ENCODE measurements around the gene THTPA. TPM values are rescaled to one million over a fixed set of nuclear protein-coding genes. Genes with fewer than 3 reads are reported as not detected.

THTPA gene
- total and polyA plus RNA-seq, 2 donors (not counting 1 experiment from before 2014, with no cell fraction given) = 17.0 to 21.4 TPM

GRCh38 chr14:23602181-23603095 lies 46.4 kb downstream of the THTPA start:
- Mint-ChIP-seq H3K9me3 (ENCODE audit: insufficient read depth) (no peaks in the 10 kb centered on the region), H3K4me1 (no peaks in the 10 kb centered on the region), H3K27me3 (peaks cover 10% of the 10 kb centered on the region), H3K27ac (no peak overlapping the region), H3K4me3 (no peak overlapping the region)
- ATAC-seq (ENCODE audit: low read depth) = no peak
- Histone ChIP-seq H3K4me2 (replicated peaks; ENCODE audit: low read depth, low read length, poor library complexity, severe bottlenecking) (no peak overlapping the region), H3K4me3 (ENCODE audit: control extremely low read depth in 1 of 5, extremely low read depth in 1 of 5, insufficient read depth in 1 of 5, low read depth in 2 of 5, low read length in 4 of 5) (no peak overlapping the region), H2AFZ (ENCODE audit: insufficient read depth, low read depth, low read length, poor library complexity, severe bottlenecking) (no peak overlapping the region), H4K20me1 (ENCODE audit: control insufficient read depth, insufficient read depth, low read length, poor library complexity, severe bottlenecking) (no peaks in the 10 kb centered on the region), H3K9me3 (ENCODE audit: control extremely low read depth in 1 of 3, control insufficient read depth in 2 of 3, insufficient read depth in 1 of 3, low read length in 2 of 3) (peaks cover 0 to 8% (median 1%) of the 10 kb centered on the region in 3 donors), H3K9ac (ENCODE audit: low read length) (no peak overlapping the region), H3K36me3 (replicated peaks in 1 of 2; ENCODE audit: control extremely low read depth in 1 of 2, control insufficient read depth in 1 of 2, extremely low read depth in 1 of 2, insufficient read depth in 2 of 2, low read length in 1 of 2) (no peaks in the 10 kb centered on the region), H3K27me3 (replicated peaks in 1 of 4; ENCODE audit: control extremely low read depth in 1 of 4, control insufficient read depth in 3 of 4, insufficient read depth in 4 of 4, low read length in 3 of 4) (peaks cover 0 to 5% (median 0%) of the 10 kb centered on the region in 4 experiments), H3K27ac (ENCODE audit: low read length in 2 of 2) (no peak overlapping the region), H3K4me1 (ENCODE audit: control insufficient read depth in 2 of 2, insufficient read depth in 2 of 2, low read length in 2 of 2) (no peaks in the 10 kb centered on the region), H3K79me2 (ENCODE audit: control insufficient read depth, insufficient read depth, low read length) (no peaks in the 10 kb centered on the region)
- intact Hi-C loops (cut with micrococcal nuclease) = no loop called here
- ChIA-PET CTCF (interaction anchor here (1.0 to 1.1 kb wide), 2 partner anchors 14 to 30 kb away, joined by 3 to 4 read pairs; no protein-coding TSS in a partner anchor), POLR2A (no interaction called here)
- no peak for DNase-seq
- 91% methylated on average over 8 of the region's 12 CpGs for WGBS (ENCODE audit: insufficient coverage)
- no peak for TF ChIP-seq EZH2 (IDR thresholded peaks at IDR 0.05; ENCODE audit: borderline replicate concordance, insufficient read depth, low read depth, low read length, poor library complexity, severe bottlenecking)
- TF ChIP-seq CTCF (IDR thresholded peaks at IDR 0.05) = no peak

- ATAC-seq (ENCODE audit: low read depth) (no peak), DNase-seq (no peak)
- intact Hi-C loops (cut with micrococcal nuclease) = no loop called here
- no peak overlapping the region for H2AFZ ChIP-seq (ENCODE audit: insufficient read depth, low read depth, low read length, poor library complexity, severe bottlenecking)
- H3K36me3 ChIP-seq (replicated peaks in 1 of 2; ENCODE audit: control extremely low read depth in 1 of 2, control insufficient read depth in 1 of 2, extremely low read depth in 1 of 2, insufficient read depth in 2 of 2, low read length in 1 of 2) = no peaks in the 10 kb centered on the region
- peaks cover 0 to 5% (median 0%) of the 10 kb centered on the region in 4 experiments for H3K27me3 ChIP-seq (replicated peaks in 1 of 4; ENCODE audit: control extremely low read depth in 1 of 4, control insufficient read depth in 3 of 4, insufficient read depth in 4 of 4, low read length in 3 of 4)
- no peak overlapping the region for H3K9ac ChIP-seq (ENCODE audit: low read length)
- H3K79me2 ChIP-seq (ENCODE audit: control insufficient read depth, insufficient read depth, low read length) = no peaks in the 10 kb centered on the region
- peaks cover 0 to 8% (median 1%) of the 10 kb centered on the region in 3 donors for H3K9me3 ChIP-seq (ENCODE audit: control extremely low read depth in 1 of 3, control insufficient read depth in 2 of 3, insufficient read depth in 1 of 3, low read length in 2 of 3)
- Mint-ChIP-seq H3K4me1 (no peaks in the 10 kb centered on the region), H3K27me3 (peaks cover 10% of the 10 kb centered on the region), H3K27ac (no peak overlapping the region), H3K4me3 (no peak overlapping the region), H3K9me3 (ENCODE audit: insufficient read depth) (no peaks in the 10 kb centered on the region)
- WGBS (ENCODE audit: insufficient coverage) = 79% methylated on average over 2 of the region's 2 CpGs
- no peaks in the 10 kb centered on the region for H4K20me1 ChIP-seq (ENCODE audit: control insufficient read depth, insufficient read depth, low read length, poor library complexity, severe bottlenecking)
- H3K27ac ChIP-seq (ENCODE audit: low read length in 2 of 2) = no peak overlapping the region
- H3K4me2 ChIP-seq (replicated peaks; ENCODE audit: low read depth, low read length, poor library complexity, severe bottlenecking) = no peak overlapping the region
- H3K4me3 ChIP-seq (ENCODE audit: control extremely low read depth in 1 of 5, extremely low read depth in 1 of 5, insufficient read depth in 1 of 5, low read depth in 2 of 5, low read length in 4 of 5) = no peak overlapping the region
- H3K4me1 ChIP-seq (ENCODE audit: control insufficient read depth in 2 of 2, insufficient read depth in 2 of 2, low read length in 2 of 2) = no peaks in the 10 kb centered on the region
- TF ChIP-seq EZH2 (IDR thresholded peaks at IDR 0.05; ENCODE audit: borderline replicate concordance, insufficient read depth, low read depth, low read length, poor library complexity, severe bottlenecking) (no peak), CTCF (IDR thresholded peaks at IDR 0.05) (no peak)
- ChIA-PET POLR2A (no interaction called here), CTCF (interaction anchor here (1.0 kb wide), 1 partner anchor 15 kb away, joined by 4 read pairs; no protein-coding TSS in a partner anchor)
Measured at GRCh38 chr14:23603103-23603502, 47.0 kb downstream of the THTPA start.
